Measurements from ENCODE around the gene TCEA2.

GRCh38 chr20:64113444-64113775, 50.4 kb downstream of the TCEA2 start:
- TF ChIP-seq POLR2AphosphoS5 (IDR thresholded peaks at IDR 0.05; ENCODE audit: borderline replicate concordance, low read depth, low read length) (no peak), FOXP2 (optimal IDR thresholded peaks at IDR 0.05; ENCODE audit: control extremely low read depth, extremely low read length, insufficient read depth) (no peak), EZH2 (IDR thresholded peaks at IDR 0.05) (no peak)

Measured in SK-N-MC (cell line).